CD14-positive monocyte (primary cell): ENCODE measurements around the gene ZNF576. TPM values are rescaled to one million over a fixed set of nuclear protein-coding genes. Genes with fewer than 3 reads are reported as not detected.
"Not testable (repeated sequence)": the region's sequence is repeated elsewhere in the genome, so short reads cannot be mapped to it uniquely, and the experiment has no call there.

Experiments
- DNase-seq, 3 donors: peaks; one replicate each; pipeline ENCODE4 v3.0.0-alpha.2; 2011 to 2022
- H2AFZ ChIP-seq: 2 replicates; pipeline ENCODE4 v1.6.0; 2012; ENCODE audit warnings: mild to moderate bottlenecking, low read depth, low read length, inconsistent platforms; ENCODE audit not compliant: insufficient read depth, poor library complexity, severe bottlenecking
- H3K27ac ChIP-seq, 2 donors: 1 replicate in 1 of 2; 2 replicates in 1 of 2; pipeline ENCODE4 v1.5.1; 2012 to 2013; ENCODE audit warnings: low read length in 2 of 2, control low read depth in 1 of 2, inconsistent platforms in 1 of 2, low read depth in 1 of 2, mild to moderate bottlenecking in 1 of 2
- H3K27me3 ChIP-seq, 2 donors: one replicate each; pipeline versions ENCODE4 v1.6.0 to v1.6.1; 2011 to 2013; ENCODE audit warnings: low read length in 2 of 2; ENCODE audit not compliant: control insufficient read depth in 2 of 2, insufficient read depth in 2 of 2
- H3K36me3 ChIP-seq, 2 donors: replicated peaks in 1 of 2; 1 replicate in 1 of 2; 2 replicates in 1 of 2; pipeline versions ENCODE4 v1.5.1 to v1.6.1; 2012 to 2013; ENCODE audit warnings: low read length in 2 of 2, control low read depth in 1 of 2, inconsistent platforms in 1 of 2, mild to moderate bottlenecking in 1 of 2; ENCODE audit not compliant: insufficient read depth in 2 of 2, control insufficient read depth in 1 of 2
- H3K4me1 ChIP-seq, 2 donors: 1 replicate in 1 of 2; 2 replicates in 1 of 2; pipeline versions ENCODE4 v1.5.1 to v1.6.1; 2012 to 2013; ENCODE audit warnings: low read length in 2 of 2, control low read depth in 1 of 2, inconsistent platforms in 1 of 2, mild to moderate bottlenecking in 1 of 2, moderate library complexity in 1 of 2; ENCODE audit not compliant: insufficient read depth in 2 of 2, control insufficient read depth in 1 of 2
- H3K4me2 ChIP-seq: replicated peaks from 2 replicates; pipeline ENCODE3; 2012; ENCODE audit warnings: low read length, moderate library complexity, mild to moderate bottlenecking; ENCODE audit not compliant: poor library complexity, severe bottlenecking; ENCODE audit errors: extremely low read depth
- H3K4me3 ChIP-seq, 3 experiments: fragments of 200-600 bp in 1 of 3; sonication (generic) in 1 of 3; replicated peaks in 1 of 3; 1 replicate in 2 of 3; 2 replicates in 1 of 3; pipeline ENCODE4 v1.5.1; 2011 to 2013; ENCODE audit warnings: low read length in 3 of 3, mild to moderate bottlenecking in 3 of 3, control low read depth in 2 of 3, low read depth in 2 of 3, inconsistent platforms in 1 of 3, moderate library complexity in 1 of 3
- H3K79me2 ChIP-seq: 2 replicates; pipeline ENCODE4 v1.6.0; 2012; ENCODE audit warnings: mild to moderate bottlenecking, control low read depth, inconsistent platforms, low read length, moderate library complexity; ENCODE audit not compliant: insufficient read depth
- H3K9ac ChIP-seq: 2 replicates; pipeline ENCODE4 v1.6.0; 2017; ENCODE audit warnings: low read length, mild to moderate bottlenecking; ENCODE audit not compliant: insufficient read depth, poor library complexity, severe bottlenecking
- H3K9me3 ChIP-seq, 2 donors: replicated peaks in 1 of 2; 1 replicate in 1 of 2; 2 replicates in 1 of 2; pipeline versions ENCODE4 v1.5.1 to v1.6.1; 2012 to 2013; ENCODE audit warnings: low read length in 2 of 2, control low read depth in 1 of 2; ENCODE audit not compliant: control insufficient read depth in 1 of 2, insufficient read depth in 1 of 2
- H4K20me1 ChIP-seq: 2 replicates; pipeline ENCODE4 v1.6.0; 2012; ENCODE audit warnings: mild to moderate bottlenecking, low read length, control low read depth, moderate library complexity; ENCODE audit not compliant: insufficient read depth
- H3K27ac Mint-ChIP-seq, 7 donors: one replicate each; pipeline ENCODE4 v1.8.0; 2020; ENCODE audit warnings: mild to moderate bottlenecking in 7 of 7, mixed read lengths in 7 of 7, moderate library complexity in 6 of 7, inconsistent platforms in 2 of 7
- H3K27me3 Mint-ChIP-seq, 3 donors: one replicate each; pipeline ENCODE4 v1.8.0; 2021 to 2022; ENCODE audit warnings: low read depth in 3 of 3, mild to moderate bottlenecking in 3 of 3, mixed read lengths in 3 of 3, moderate library complexity in 3 of 3, inconsistent platforms in 1 of 3
- H3K36me3 Mint-ChIP-seq, 2 donors: one replicate each; pipeline ENCODE4 v1.8.0; 2020; ENCODE audit warnings: mixed read lengths in 2 of 2, inconsistent platforms in 1 of 2, mild to moderate bottlenecking in 1 of 2
- H3K4me1 Mint-ChIP-seq: one replicate; pipeline ENCODE4 v1.8.0; 2020; ENCODE audit warnings: mild to moderate bottlenecking, mixed read lengths
- H3K4me3 Mint-ChIP-seq, 2 donors: one replicate each; pipeline ENCODE4 v1.8.0; 2020; ENCODE audit warnings: mild to moderate bottlenecking in 2 of 2, mixed read lengths in 2 of 2, moderate library complexity in 1 of 2
- H3K9me3 Mint-ChIP-seq, 7 donors: one replicate each; pipeline ENCODE4 v1.8.0; 2020 to 2022; ENCODE audit warnings: mixed read lengths in 7 of 7, mild to moderate bottlenecking in 6 of 7, moderate library complexity in 6 of 7, inconsistent platforms in 2 of 7
- WGBS: methylation state at CpG from one replicate; pipeline ENCODE4 v1.1.5; 2013; ENCODE audit warnings: missing lambda C conversion rate; ENCODE audit not compliant: insufficient coverage; 5-methylcytosine and 5-hydroxymethylcytosine counted together
- intact Hi-C, 2 donors: fragments of 100-400 bp; cut with micrococcal nuclease; formaldehyde crosslinking; loops; one replicate each; pipeline versions ENCODE4 v1.15.0 to v1.15.1; 2023
- polyA plus RNA-seq, 3 donors: library from polyadenylated mRNA; depleted of rRNA in 1 of 3; unstranded in 2 of 3; stranded (reverse) in 1 of 3; fragments of 300-500 nt in 2 of 3; fragments of >200 nt in 1 of 3; fragmentation: Illumina TruSeq in 2 of 3; gene quantifications; 1 replicate in 2 of 3; 2 replicates in 1 of 3; pipeline ENCODE4 v1.2.3, GENCODE V29; 2012 to 2021
- TF ChIP-seq, protein P1 (sequence below): fragments of 200-600 bp; IDR thresholded peaks from one replicate; pipeline ENCODE4 v1.8.0; 2022; ENCODE audit warnings: antibody characterized with exemption, mild to moderate bottlenecking

ZNF576 gene
- polyA plus RNA-seq, 3 donors = 3.6 to 8.4 (median 7.2) TPM

DNA sequence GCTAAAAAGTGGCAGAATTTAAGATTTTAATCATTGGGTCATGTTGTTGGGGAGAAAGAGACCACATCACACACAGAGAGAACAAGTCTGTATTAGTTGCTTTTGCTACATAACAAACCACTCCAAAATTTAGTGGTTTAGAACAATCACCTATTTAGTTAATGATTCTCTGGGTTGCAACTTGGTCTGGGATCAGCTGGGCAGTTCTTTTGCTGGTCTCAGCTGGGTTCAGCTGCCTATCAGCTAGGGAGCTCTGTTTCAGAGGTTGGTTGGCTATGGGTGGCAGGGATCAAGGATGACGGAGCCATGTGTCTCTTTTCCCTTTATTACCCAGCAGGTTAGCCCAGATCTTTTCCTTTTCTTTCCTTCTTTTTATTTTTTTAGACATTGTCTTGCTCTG lies 11.9 kb upstream of the ZNF576 start:
- Histone ChIP-seq H4K20me1 (no peaks in the 10 kb centered on the region), H3K9ac (no peak overlapping the region), H3K36me3 (peaks cover 0 to 6% of the 10 kb centered on the region in 2 donors), H3K9me3 (no peaks in the 10 kb centered on the region), H3K79me2 (no peaks in the 10 kb centered on the region), H3K4me2 (no peak overlapping the region), H3K4me1 (peaks cover 26 to 29% of the 10 kb centered on the region in 2 donors), H3K27ac (peak overlapping the region in 1 of 2 donors; percentile 63), H3K27me3 (no peaks in the 10 kb centered on the region), H2AFZ (peak overlapping the region; percentile 24), H3K4me3 (no peak overlapping the region)
- peaks cover 15 to 26% of the 10 kb centered on the region in 2 donors for H3K36me3 Mint-ChIP-seq
- DNase-seq = no peak
- no peaks in the 10 kb centered on the region for H3K27me3 Mint-ChIP-seq
- H3K4me3 Mint-ChIP-seq = no peak overlapping the region
- intact Hi-C loops = loop anchor here in 1 of 2 donors (5.0 kb wide), 1 partner anchor 52 kb away; the partner anchor contains the start of gene ZNF575
- WGBS = no CpG with 5 or more reads among the region's 1 CpG
- TF ChIP-seq, protein P1, sequence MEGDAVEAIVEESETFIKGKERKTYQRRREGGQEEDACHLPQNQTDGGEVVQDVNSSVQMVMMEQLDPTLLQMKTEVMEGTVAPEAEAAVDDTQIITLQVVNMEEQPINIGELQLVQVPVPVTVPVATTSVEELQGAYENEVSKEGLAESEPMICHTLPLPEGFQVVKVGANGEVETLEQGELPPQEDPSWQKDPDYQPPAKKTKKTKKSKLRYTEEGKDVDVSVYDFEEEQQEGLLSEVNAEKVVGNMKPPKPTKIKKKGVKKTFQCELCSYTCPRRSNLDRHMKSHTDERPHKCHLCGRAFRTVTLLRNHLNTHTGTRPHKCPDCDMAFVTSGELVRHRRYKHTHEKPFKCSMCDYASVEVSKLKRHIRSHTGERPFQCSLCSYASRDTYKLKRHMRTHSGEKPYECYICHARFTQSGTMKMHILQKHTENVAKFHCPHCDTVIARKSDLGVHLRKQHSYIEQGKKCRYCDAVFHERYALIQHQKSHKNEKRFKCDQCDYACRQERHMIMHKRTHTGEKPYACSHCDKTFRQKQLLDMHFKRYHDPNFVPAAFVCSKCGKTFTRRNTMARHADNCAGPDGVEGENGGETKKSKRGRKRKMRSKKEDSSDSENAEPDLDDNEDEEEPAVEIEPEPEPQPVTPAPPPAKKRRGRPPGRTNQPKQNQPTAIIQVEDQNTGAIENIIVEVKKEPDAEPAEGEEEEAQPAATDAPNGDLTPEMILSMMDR = no peak
- no peaks in the 10 kb centered on the region for H3K9me3 Mint-ChIP-seq
- H3K27ac Mint-ChIP-seq = peak overlapping the region; percentile 31 to 88 (median 76)
- peaks cover 33% of the 10 kb centered on the region for H3K4me1 Mint-ChIP-seq

DNA sequence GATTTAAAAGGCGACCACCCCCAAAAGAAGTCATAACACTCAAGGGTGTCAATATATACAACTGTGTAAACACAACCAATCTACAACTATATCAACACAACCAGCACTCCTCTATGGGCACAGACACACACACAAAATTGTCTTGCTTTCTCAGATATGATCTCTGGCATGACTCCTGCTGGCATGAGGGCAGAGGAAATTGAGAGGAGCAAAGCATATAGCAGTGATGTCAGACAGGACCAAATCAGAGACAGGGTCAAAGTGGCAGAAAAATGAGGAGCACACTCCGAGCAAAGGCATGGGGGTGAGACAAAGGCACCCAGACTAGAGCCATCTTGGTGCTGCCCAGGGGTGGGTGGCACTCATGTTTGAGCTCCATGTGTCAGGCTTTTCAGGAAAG lies 10.0 kb upstream of the ZNF576 start:
- Histone ChIP-seq H3K9me3 (no peaks in the 10 kb centered on the region), H4K20me1 (peaks cover 3% of the 10 kb centered on the region), H3K27me3 (no peaks in the 10 kb centered on the region), H3K36me3 (peaks cover 9% of the 10 kb centered on the region in 2 donors), H3K4me1 (peaks cover 8 to 13% of the 10 kb centered on the region in 2 donors), H3K79me2 (no peaks in the 10 kb centered on the region), H2AFZ (no peak overlapping the region), H3K27ac (no peak overlapping the region), H3K4me2 (no peak overlapping the region), H3K4me3 (no peak overlapping the region), H3K9ac (no peak overlapping the region)
- Mint-ChIP-seq H3K27me3 (peaks cover 0 to 3% (median 0%) of the 10 kb centered on the region in 3 donors), H3K9me3 (no peaks in the 10 kb centered on the region), H3K36me3 (peaks cover 29 to 44% of the 10 kb centered on the region in 2 donors), H3K4me3 (no peak overlapping the region), H3K27ac (peak overlapping the region in 1 of 7 donors; percentile 0), H3K4me1 (peaks cover 17% of the 10 kb centered on the region)
- intact Hi-C loops = no loop called here
- TF ChIP-seq, protein P1 = no peak
- 80% methylated on average over 2 of the region's 2 CpGs for WGBS
- DNase-seq = no peak

DNA sequence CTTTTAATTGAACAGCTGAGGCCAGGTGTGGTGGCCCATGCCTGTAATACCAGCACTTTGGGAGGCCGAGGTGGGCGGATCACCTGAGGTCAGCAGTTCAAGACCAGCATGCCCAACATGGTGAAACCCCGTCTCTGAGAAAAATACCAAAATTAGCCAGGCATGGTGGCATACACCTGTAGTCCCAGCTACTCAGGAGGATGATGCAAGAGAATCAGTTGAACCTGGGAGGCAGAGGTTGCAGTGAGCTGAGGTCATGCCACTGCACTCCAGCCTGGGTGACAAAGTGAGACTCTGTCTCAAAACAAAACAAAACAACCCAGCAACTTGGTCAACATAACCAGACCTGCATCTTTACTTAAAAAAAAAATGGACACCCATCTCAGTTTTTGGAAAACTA lies 9.4 kb upstream of the ZNF576 start:
- H3K27ac ChIP-seq, H4K20me1 ChIP-seq, H3K4me3 Mint-ChIP-seq, H3K9ac ChIP-seq, H3K9me3 ChIP-seq, DNase-seq, H3K27ac Mint-ChIP-seq, H3K27me3 ChIP-seq, H3K27me3 Mint-ChIP-seq, H2AFZ ChIP-seq, H3K4me1 ChIP-seq, H3K79me2 ChIP-seq, H3K9me3 Mint-ChIP-seq, H3K4me3 ChIP-seq, intact Hi-C loops, H3K4me2 ChIP-seq: not testable (repeated sequence)
- H3K36me3 ChIP-seq = peaks cover 9 to 16% of the 10 kb centered on the region in 2 donors
- Mint-ChIP-seq H3K36me3 (peaks cover 31 to 49% of the 10 kb centered on the region in 2 donors), H3K4me1 (peaks cover 11% of the 10 kb centered on the region)
- WGBS = 100% methylated on average over 2 of the region's 3 CpGs
